GM23338 (cell line): ENCODE measurements around the gene PRMT7. TPM values are rescaled to one million over a fixed set of nuclear protein-coding genes. Genes with fewer than 3 reads are reported as not detected.
A peak's percentile ranks its signal among the peaks of the same experiment; 100 is the strongest.

Experiments
- ATAC-seq: fragments of 200-7000 bp; cut with Tn5 transposase; 3 replicates; pipeline ENCODE4 v1.9.1; 2020
- DNase-seq: peaks from one replicate; pipeline ENCODE4 v3.0.0-alpha.2; 2015; ENCODE audit warnings: low spot score
- H2AFZ ChIP-seq: fragments of 200-600 bp; sonication (generic); 2 replicates; pipeline ENCODE4 v1.8.0; 2016; ENCODE audit warnings: antibody characterized with exemption, mild to moderate bottlenecking, moderate library complexity
- H3F3A ChIP-seq: fragments of 200-600 bp; sonication (generic); replicated peaks from 2 replicates; pipeline ENCODE4 v1.8.0; 2017; ENCODE audit warnings: antibody characterized with exemption, mixed run types, low read depth
- H3K27ac ChIP-seq: fragments of 200-600 bp; sonication (generic); 2 replicates; pipeline ENCODE4 v1.6.1; 2016; ENCODE audit warnings: low read depth
- H3K27me3 ChIP-seq: fragments of 200-600 bp; sonication (generic); 2 replicates; pipeline ENCODE4 v1.8.0; 2016; ENCODE audit warnings: mild to moderate bottlenecking, mixed run types, moderate library complexity; ENCODE audit not compliant: insufficient read depth
- H3K36me3 ChIP-seq: fragments of 200-600 bp; sonication (generic); 2 replicates; pipeline ENCODE4 v1.8.0; 2016; ENCODE audit warnings: mild to moderate bottlenecking; ENCODE audit not compliant: insufficient read depth
- H3K4me1 ChIP-seq: fragments of 200-600 bp; sonication (generic); 2 replicates; pipeline ENCODE4 v1.8.0; 2016; ENCODE audit warnings: mild to moderate bottlenecking, moderate library complexity; ENCODE audit not compliant: insufficient read depth
- H3K4me2 ChIP-seq: fragments of 200-600 bp; sonication (generic); 2 replicates; pipeline ENCODE4 v1.7.1; 2017; ENCODE audit warnings: mixed run types
- H3K4me3 ChIP-seq: fragments of 200-600 bp; sonication (generic); 2 replicates; pipeline ENCODE4 v1.6.1; 2016; ENCODE audit warnings: mixed run types
- H3K79me2 ChIP-seq: fragments of 200-600 bp; sonication (generic); replicated peaks from 2 replicates; pipeline ENCODE4 v1.8.0; 2017; ENCODE audit warnings: mild to moderate bottlenecking; ENCODE audit not compliant: insufficient read depth
- H3K9me2 ChIP-seq: fragments of 200-600 bp; sonication (generic); 2 replicates; pipeline ENCODE4 v1.8.0; 2017; ENCODE audit not compliant: insufficient read depth
- H4K20me1 ChIP-seq: fragments of 200-600 bp; sonication (generic); replicated peaks from 2 replicates; pipeline ENCODE4 v1.8.0; 2017; ENCODE audit warnings: mild to moderate bottlenecking; ENCODE audit not compliant: insufficient read depth
- H3K27ac Mint-ChIP-seq: 2 replicates; pipeline ENCODE4 v1.8.0; 2020; ENCODE audit warnings: inconsistent platforms, mild to moderate bottlenecking, moderate library complexity, mixed read lengths
- H3K27me3 Mint-ChIP-seq: 3 replicates; pipeline ENCODE4 v1.8.0; 2022; ENCODE audit warnings: low read depth, mild to moderate bottlenecking, moderate library complexity, mixed read lengths, inconsistent platforms; ENCODE audit not compliant: insufficient read depth, poor library complexity
- H3K36me3 Mint-ChIP-seq: 3 replicates; pipeline ENCODE4 v1.8.0; 2021; ENCODE audit warnings: low read depth, mild to moderate bottlenecking, inconsistent platforms, moderate library complexity, mixed read lengths
- H3K4me1 Mint-ChIP-seq: 3 replicates; pipeline ENCODE4 v1.8.0; 2020; ENCODE audit warnings: mild to moderate bottlenecking, inconsistent platforms, mixed read lengths
- H3K4me3 Mint-ChIP-seq: 3 replicates; pipeline ENCODE4 v1.8.0; 2021; ENCODE audit warnings: moderate library complexity, mild to moderate bottlenecking, inconsistent platforms, mixed read lengths
- H3K9me3 Mint-ChIP-seq: 3 replicates; pipeline ENCODE4 v1.8.0; 2020; ENCODE audit warnings: moderate library complexity, mild to moderate bottlenecking, inconsistent platforms, mixed read lengths
- CREB1 ChIP-seq: fragments of 250-450 bp; sonication (Bioruptor Pico); IDR thresholded peaks from 2 replicates; pipeline ENCODE4 v1.5.0; 2020; ENCODE audit warnings: low read depth, mild to moderate bottlenecking, moderate library complexity
- EZH2 ChIP-seq: fragments of 200-600 bp; sonication (generic); IDR thresholded peaks from one replicate; pipeline ENCODE4 v1.8.0; 2017; ENCODE audit warnings: antibody characterized with exemption, mild to moderate bottlenecking, low read depth; ENCODE audit not compliant: unreplicated experiment
- EZH2phosphoT487 ChIP-seq: fragments of 200-600 bp; sonication (generic); IDR thresholded peaks from one replicate; pipeline ENCODE4 v1.8.1; 2018; ENCODE audit warnings: antibody characterized with exemption; ENCODE audit not compliant: unreplicated experiment
- JUNB ChIP-seq: IDR thresholded peaks from one replicate; pipeline ENCODE4 v1.6.1; 2016; ENCODE audit warnings: antibody characterized with exemption; ENCODE audit not compliant: unreplicated experiment
- NANOG ChIP-seq: IDR thresholded peaks from 2 replicates; pipeline ENCODE4 v1.6.1; 2016; ENCODE audit warnings: antibody characterized with exemption, borderline replicate concordance
- POLR2AphosphoS5 ChIP-seq: IDR thresholded peaks from 2 replicates; pipeline ENCODE4 v1.6.1; 2016; ENCODE audit warnings: antibody characterized with exemption, low read depth
- STAT1 ChIP-seq: IDR thresholded peaks from one replicate; pipeline ENCODE4 v1.6.1; 2016; ENCODE audit warnings: antibody characterized with exemption; ENCODE audit not compliant: unreplicated experiment
- ZNF114 ChIP-seq: fragments of 250-450 bp; sonication (Bioruptor Pico); IDR thresholded peaks from 2 replicates; pipeline ENCODE4 v1.5.0; 2020; ENCODE audit warnings: mild to moderate bottlenecking, moderate library complexity
- ZNF331 ChIP-seq: fragments of 250-450 bp; sonication (Bioruptor Pico); IDR thresholded peaks from 2 replicates; pipeline ENCODE4 v1.5.0; 2020; ENCODE audit warnings: low read depth, mild to moderate bottlenecking, moderate library complexity
- polyA plus RNA-seq: library from polyadenylated mRNA; unstranded; fragments of >200 nt; fragmentation: Nextera tagmentation; extraction: Ambion mirVana; gene quantifications from 2 replicates; pipeline ENCODE4 v1.2.1, GENCODE V29; 2016
- total RNA-seq: library from RNA; depleted of rRNA; stranded (reverse); fragments of >200 nt; shearing (Covaris generic); gene quantifications from 2 replicates; pipeline ENCODE4 v1.2.3, GENCODE V29; 2014
- TF ChIP-seq, protein P1 (sequence below): IDR thresholded peaks from 2 replicates; pipeline ENCODE4 v1.6.1; 2016; ENCODE audit warnings: antibody characterized with exemption
- TF ChIP-seq, protein P2 (sequence below): fragments of 250-450 bp; sonication (Bioruptor Pico); IDR thresholded peaks from 2 replicates; pipeline ENCODE4 v1.5.0; 2020; ENCODE audit warnings: mild to moderate bottlenecking, moderate library complexity
- TF ChIP-seq, protein P3 (sequence below): IDR thresholded peaks from one replicate; pipeline ENCODE4 v1.6.1; 2018; ENCODE audit warnings: antibody characterized with exemption; ENCODE audit not compliant: unreplicated experiment
- TF ChIP-seq, protein P4 (sequence below), 2 experiments: fragments of 200-600 bp in 1 of 2; sonication (generic) in 1 of 2; conservative IDR thresholded peaks; 2 replicates each; pipeline versions ENCODE4 v1.5.1 to v1.6.1; 2016 to 2017; ENCODE audit warnings: antibody characterized with exemption in 2 of 2, low read depth in 2 of 2, mild to moderate bottlenecking in 2 of 2, moderate library complexity in 1 of 2

Gene PRMT7
- total and polyA plus RNA-seq, 2 experiments from 2014 or later: 20.2 to 65.3 TPM

DNA sequence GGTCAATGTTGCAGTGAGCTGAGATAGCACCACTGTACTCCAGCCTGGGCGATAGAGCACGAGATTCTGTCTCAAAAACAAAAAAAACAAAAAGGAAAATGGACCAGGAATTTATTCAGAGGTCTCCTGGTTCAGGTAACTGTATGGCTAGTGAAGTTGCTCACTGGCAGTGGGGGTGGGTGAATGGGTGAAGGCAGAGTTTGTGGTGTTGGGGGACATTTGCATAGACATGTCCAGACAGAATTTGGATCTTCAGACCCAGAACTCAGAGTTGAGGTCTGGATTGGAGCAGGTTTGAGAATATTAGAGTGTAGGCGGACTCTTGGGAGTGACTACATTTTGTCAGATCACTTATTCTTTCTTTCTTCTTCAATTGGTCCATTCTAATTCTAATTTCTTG is 82.5 kb downstream of the PRMT7 start:
- H3K27me3 Mint-ChIP-seq: peaks cover 14% of the 10 kb centered on the region
- Histone ChIP-seq H3K79me2 (no peaks in the 10 kb centered on the region), H3K9me2 (peaks cover 4% of the 10 kb centered on the region; the same call in 1 of the 2 replicates)

More for the DNA sequence above, 82.5 kb downstream of the PRMT7 start:
- no peaks in the 10 kb centered on the region for H3K9me3 Mint-ChIP-seq
- no peaks in the 10 kb centered on the region for H3K27me3 ChIP-seq
- H3K27ac ChIP-seq: no peak overlapping the region
- H4K20me1 ChIP-seq: no peaks in the 10 kb centered on the region
- no peak overlapping the region for H3K4me3 ChIP-seq
- H3K36me3 Mint-ChIP-seq: no peaks in the 10 kb centered on the region
- H3K4me1 Mint-ChIP-seq: peaks cover 33% of the 10 kb centered on the region
- H3K4me3 Mint-ChIP-seq: no peak overlapping the region
- no peaks in the 10 kb centered on the region for H3K36me3 ChIP-seq
- no peaks in the 10 kb centered on the region for H3F3A ChIP-seq
- H2AFZ ChIP-seq: 0 out of 2 replicates have a peak overlapping the region, but pooled peaks have one; percentile 33
- TF ChIP-seq EZH2phosphoT487 (no peak), POLR2AphosphoS5 (no peak), ZNF114 (CRISPR knock-in tag) (no peak), ZNF331 (CRISPR knock-in tag) (no peak), JUNB (no peak), CREB1 (no peak), NANOG (no peak), EZH2 (no peak), STAT1 (no peak)
- TF ChIP-seq, protein P1, sequence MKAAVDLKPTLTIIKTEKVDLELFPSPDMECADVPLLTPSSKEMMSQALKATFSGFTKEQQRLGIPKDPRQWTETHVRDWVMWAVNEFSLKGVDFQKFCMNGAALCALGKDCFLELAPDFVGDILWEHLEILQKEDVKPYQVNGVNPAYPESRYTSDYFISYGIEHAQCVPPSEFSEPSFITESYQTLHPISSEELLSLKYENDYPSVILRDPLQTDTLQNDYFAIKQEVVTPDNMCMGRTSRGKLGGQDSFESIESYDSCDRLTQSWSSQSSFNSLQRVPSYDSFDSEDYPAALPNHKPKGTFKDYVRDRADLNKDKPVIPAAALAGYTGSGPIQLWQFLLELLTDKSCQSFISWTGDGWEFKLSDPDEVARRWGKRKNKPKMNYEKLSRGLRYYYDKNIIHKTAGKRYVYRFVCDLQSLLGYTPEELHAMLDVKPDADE: no peak
- TF ChIP-seq, protein P2, sequence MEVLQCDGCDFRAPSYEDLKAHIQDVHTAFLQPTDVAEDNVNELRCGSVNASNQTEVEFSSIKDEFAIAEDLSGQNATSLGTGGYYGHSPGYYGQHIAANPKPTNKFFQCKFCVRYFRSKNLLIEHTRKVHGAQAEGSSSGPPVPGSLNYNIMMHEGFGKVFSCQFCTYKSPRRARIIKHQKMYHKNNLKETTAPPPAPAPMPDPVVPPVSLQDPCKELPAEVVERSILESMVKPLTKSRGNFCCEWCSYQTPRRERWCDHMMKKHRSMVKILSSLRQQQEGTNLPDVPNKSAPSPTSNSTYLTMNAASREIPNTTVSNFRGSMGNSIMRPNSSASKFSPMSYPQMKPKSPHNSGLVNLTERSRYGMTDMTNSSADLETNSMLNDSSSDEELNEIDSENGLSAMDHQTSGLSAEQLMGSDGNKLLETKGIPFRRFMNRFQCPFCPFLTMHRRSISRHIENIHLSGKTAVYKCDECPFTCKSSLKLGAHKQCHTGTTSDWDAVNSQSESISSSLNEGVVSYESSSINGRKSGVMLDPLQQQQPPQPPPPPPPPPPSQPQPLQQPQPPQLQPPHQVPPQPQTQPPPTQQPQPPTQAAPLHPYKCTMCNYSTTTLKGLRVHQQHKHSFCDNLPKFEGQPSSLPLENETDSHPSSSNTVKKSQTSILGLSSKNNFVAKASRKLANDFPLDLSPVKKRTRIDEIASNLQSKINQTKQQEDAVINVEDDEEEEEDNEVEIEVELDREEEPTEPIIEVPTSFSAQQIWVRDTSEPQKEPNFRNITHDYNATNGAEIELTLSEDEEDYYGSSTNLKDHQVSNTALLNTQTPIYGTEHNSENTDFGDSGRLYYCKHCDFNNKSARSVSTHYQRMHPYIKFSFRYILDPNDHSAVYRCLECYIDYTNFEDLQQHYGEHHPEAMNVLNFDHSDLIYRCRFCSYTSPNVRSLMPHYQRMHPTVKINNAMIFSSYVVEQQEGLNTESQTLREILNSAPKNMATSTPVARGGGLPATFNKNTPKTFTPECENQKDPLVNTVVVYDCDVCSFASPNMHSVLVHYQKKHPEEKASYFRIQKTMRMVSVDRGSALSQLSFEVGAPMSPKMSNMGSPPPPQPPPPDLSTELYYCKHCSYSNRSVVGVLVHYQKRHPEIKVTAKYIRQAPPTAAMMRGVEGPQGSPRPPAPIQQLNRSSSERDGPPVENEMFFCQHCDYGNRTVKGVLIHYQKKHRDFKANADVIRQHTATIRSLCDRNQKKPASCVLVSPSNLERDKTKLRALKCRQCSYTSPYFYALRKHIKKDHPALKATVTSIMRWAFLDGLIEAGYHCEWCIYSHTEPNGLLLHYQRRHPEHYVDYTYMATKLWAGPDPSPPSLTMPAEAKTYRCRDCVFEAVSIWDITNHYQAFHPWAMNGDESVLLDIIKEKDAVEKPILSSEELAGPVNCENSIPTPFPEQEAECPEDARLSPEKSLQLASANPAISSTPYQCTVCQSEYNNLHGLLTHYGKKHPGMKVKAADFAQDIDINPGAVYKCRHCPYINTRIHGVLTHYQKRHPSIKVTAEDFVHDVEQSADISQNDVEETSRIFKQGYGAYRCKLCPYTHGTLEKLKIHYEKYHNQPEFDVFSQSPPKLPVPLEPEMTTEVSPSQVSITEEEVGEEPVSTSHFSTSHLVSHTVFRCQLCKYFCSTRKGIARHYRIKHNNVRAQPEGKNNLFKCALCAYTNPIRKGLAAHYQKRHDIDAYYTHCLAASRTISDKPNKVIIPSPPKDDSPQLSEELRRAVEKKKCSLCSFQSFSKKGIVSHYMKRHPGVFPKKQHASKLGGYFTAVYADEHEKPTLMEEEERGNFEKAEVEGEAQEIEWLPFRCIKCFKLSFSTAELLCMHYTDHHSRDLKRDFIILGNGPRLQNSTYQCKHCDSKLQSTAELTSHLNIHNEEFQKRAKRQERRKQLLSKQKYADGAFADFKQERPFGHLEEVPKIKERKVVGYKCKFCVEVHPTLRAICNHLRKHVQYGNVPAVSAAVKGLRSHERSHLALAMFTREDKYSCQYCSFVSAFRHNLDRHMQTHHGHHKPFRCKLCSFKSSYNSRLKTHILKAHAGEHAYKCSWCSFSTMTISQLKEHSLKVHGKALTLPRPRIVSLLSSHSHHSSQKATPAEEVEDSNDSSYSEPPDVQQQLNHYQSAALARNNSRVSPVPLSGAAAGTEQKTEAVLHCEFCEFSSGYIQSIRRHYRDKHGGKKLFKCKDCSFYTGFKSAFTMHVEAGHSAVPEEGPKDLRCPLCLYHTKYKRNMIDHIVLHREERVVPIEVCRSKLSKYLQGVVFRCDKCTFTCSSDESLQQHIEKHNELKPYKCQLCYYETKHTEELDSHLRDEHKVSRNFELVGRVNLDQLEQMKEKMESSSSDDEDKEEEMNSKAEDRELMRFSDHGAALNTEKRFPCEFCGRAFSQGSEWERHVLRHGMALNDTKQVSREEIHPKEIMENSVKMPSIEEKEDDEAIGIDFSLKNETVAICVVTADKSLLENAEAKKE (CRISPR knock-in tag): no peak
- TF ChIP-seq, protein P3, sequence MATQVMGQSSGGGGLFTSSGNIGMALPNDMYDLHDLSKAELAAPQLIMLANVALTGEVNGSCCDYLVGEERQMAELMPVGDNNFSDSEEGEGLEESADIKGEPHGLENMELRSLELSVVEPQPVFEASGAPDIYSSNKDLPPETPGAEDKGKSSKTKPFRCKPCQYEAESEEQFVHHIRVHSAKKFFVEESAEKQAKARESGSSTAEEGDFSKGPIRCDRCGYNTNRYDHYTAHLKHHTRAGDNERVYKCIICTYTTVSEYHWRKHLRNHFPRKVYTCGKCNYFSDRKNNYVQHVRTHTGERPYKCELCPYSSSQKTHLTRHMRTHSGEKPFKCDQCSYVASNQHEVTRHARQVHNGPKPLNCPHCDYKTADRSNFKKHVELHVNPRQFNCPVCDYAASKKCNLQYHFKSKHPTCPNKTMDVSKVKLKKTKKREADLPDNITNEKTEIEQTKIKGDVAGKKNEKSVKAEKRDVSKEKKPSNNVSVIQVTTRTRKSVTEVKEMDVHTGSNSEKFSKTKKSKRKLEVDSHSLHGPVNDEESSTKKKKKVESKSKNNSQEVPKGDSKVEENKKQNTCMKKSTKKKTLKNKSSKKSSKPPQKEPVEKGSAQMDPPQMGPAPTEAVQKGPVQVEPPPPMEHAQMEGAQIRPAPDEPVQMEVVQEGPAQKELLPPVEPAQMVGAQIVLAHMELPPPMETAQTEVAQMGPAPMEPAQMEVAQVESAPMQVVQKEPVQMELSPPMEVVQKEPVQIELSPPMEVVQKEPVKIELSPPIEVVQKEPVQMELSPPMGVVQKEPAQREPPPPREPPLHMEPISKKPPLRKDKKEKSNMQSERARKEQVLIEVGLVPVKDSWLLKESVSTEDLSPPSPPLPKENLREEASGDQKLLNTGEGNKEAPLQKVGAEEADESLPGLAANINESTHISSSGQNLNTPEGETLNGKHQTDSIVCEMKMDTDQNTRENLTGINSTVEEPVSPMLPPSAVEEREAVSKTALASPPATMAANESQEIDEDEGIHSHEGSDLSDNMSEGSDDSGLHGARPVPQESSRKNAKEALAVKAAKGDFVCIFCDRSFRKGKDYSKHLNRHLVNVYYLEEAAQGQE: no peak
- TF ChIP-seq, protein P4, sequence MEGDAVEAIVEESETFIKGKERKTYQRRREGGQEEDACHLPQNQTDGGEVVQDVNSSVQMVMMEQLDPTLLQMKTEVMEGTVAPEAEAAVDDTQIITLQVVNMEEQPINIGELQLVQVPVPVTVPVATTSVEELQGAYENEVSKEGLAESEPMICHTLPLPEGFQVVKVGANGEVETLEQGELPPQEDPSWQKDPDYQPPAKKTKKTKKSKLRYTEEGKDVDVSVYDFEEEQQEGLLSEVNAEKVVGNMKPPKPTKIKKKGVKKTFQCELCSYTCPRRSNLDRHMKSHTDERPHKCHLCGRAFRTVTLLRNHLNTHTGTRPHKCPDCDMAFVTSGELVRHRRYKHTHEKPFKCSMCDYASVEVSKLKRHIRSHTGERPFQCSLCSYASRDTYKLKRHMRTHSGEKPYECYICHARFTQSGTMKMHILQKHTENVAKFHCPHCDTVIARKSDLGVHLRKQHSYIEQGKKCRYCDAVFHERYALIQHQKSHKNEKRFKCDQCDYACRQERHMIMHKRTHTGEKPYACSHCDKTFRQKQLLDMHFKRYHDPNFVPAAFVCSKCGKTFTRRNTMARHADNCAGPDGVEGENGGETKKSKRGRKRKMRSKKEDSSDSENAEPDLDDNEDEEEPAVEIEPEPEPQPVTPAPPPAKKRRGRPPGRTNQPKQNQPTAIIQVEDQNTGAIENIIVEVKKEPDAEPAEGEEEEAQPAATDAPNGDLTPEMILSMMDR (conservative IDR thresholded peaks at IDR 0.05; ENCODE audit: low read depth in 2 of 2): no peak
- H3K4me2 ChIP-seq: no peak overlapping the region
- peaks cover 23% of the 10 kb centered on the region for H3K4me1 ChIP-seq
- peak overlapping the region; percentile 43; the same call in 1 of the 2 replicates for H3K27ac Mint-ChIP-seq
- DNase-seq (no peak), ATAC-seq (no peak)
